ENCODE results near the gene CATSPER4. TPM values are rescaled to one million over a fixed set of nuclear protein-coding genes. Genes with fewer than 3 reads are reported as not detected.

Gene CATSPER4
- total and polyA plus RNA-seq, 2 donors (not counting 1 experiment from before 2014, with no cell fraction given): not detected

- WGBS (ENCODE audit: insufficient coverage): no CpG with 5 or more reads among the region's 3 CpGs
- ATAC-seq (ENCODE audit: low read depth): no peak
- no peak overlapping the region for H3K27ac ChIP-seq (ENCODE audit: low read length in 2 of 2)
- no peak overlapping the region for H3K4me3 Mint-ChIP-seq
- H2AFZ ChIP-seq (ENCODE audit: insufficient read depth, low read depth, low read length, poor library complexity, severe bottlenecking): no peak overlapping the region
- no peaks in the 10 kb centered on the region for H4K20me1 ChIP-seq (ENCODE audit: control insufficient read depth, insufficient read depth, low read length, poor library complexity, severe bottlenecking)
- TF ChIP-seq EZH2 (IDR thresholded peaks at IDR 0.05; ENCODE audit: borderline replicate concordance, insufficient read depth, low read depth, low read length, poor library complexity, severe bottlenecking) (no peak), CTCF (IDR thresholded peaks at IDR 0.05) (no peak)
- H3K4me3 ChIP-seq (ENCODE audit: control extremely low read depth in 1 of 5, extremely low read depth in 1 of 5, insufficient read depth in 1 of 5, low read depth in 2 of 5, low read length in 4 of 5): no peak overlapping the region
- no peak overlapping the region for H3K4me2 ChIP-seq (replicated peaks; ENCODE audit: low read depth, low read length, poor library complexity, severe bottlenecking)
- H3K27me3 Mint-ChIP-seq: peaks cover 9% of the 10 kb centered on the region
- CTCF ChIA-PET: no interaction called here
- DNase-seq: no peak
- no peaks in the 10 kb centered on the region for H3K36me3 ChIP-seq (replicated peaks in 1 of 2; ENCODE audit: control extremely low read depth in 1 of 2, control insufficient read depth in 1 of 2, extremely low read depth in 1 of 2, insufficient read depth in 2 of 2, low read length in 1 of 2)
- no peaks in the 10 kb centered on the region for H3K4me1 ChIP-seq (ENCODE audit: control insufficient read depth in 2 of 2, insufficient read depth in 2 of 2, low read length in 2 of 2)
- H3K4me1 Mint-ChIP-seq: no peaks in the 10 kb centered on the region
- POLR2A ChIA-PET: no interaction called here
- intact Hi-C loops (cut with micrococcal nuclease): no loop called here
- no peak overlapping the region for H3K27ac Mint-ChIP-seq
- H3K9ac ChIP-seq (ENCODE audit: low read length): no peak overlapping the region
- H3K9me3 Mint-ChIP-seq (ENCODE audit: insufficient read depth): no peaks in the 10 kb centered on the region
- H3K27me3 ChIP-seq (replicated peaks in 1 of 4; ENCODE audit: control extremely low read depth in 1 of 4, control insufficient read depth in 3 of 4, insufficient read depth in 4 of 4, low read length in 3 of 4): peaks cover 0 to 13% (median 4%) of the 10 kb centered on the region in 4 experiments
- H3K79me2 ChIP-seq (ENCODE audit: control insufficient read depth, insufficient read depth, low read length): no peaks in the 10 kb centered on the region
- no peaks in the 10 kb centered on the region for H3K9me3 ChIP-seq (ENCODE audit: control extremely low read depth in 1 of 3, control insufficient read depth in 2 of 3, insufficient read depth in 1 of 3, low read length in 2 of 3)
Measured at GRCh38 chr1:26195805-26196204, 5.4 kb downstream of the CATSPER4 start.

- Histone ChIP-seq H3K27me3 (replicated peaks in 1 of 4; ENCODE audit: control extremely low read depth in 1 of 4, control insufficient read depth in 3 of 4, insufficient read depth in 4 of 4, low read length in 3 of 4) (peaks cover 0 to 13% (median 4%) of the 10 kb centered on the region in 4 experiments), H3K4me2 (replicated peaks; ENCODE audit: low read depth, low read length, poor library complexity, severe bottlenecking) (no peak overlapping the region), H3K36me3 (replicated peaks in 1 of 2; ENCODE audit: control extremely low read depth in 1 of 2, control insufficient read depth in 1 of 2, extremely low read depth in 1 of 2, insufficient read depth in 2 of 2, low read length in 1 of 2) (no peaks in the 10 kb centered on the region), H2AFZ (ENCODE audit: insufficient read depth, low read depth, low read length, poor library complexity, severe bottlenecking) (no peak overlapping the region), H3K27ac (ENCODE audit: low read length in 2 of 2) (no peak overlapping the region), H3K9me3 (ENCODE audit: control extremely low read depth in 1 of 3, control insufficient read depth in 2 of 3, insufficient read depth in 1 of 3, low read length in 2 of 3) (no peaks in the 10 kb centered on the region), H4K20me1 (ENCODE audit: control insufficient read depth, insufficient read depth, low read length, poor library complexity, severe bottlenecking) (no peaks in the 10 kb centered on the region), H3K4me1 (ENCODE audit: control insufficient read depth in 2 of 2, insufficient read depth in 2 of 2, low read length in 2 of 2) (no peaks in the 10 kb centered on the region), H3K9ac (ENCODE audit: low read length) (no peak overlapping the region), H3K4me3 (ENCODE audit: control extremely low read depth in 1 of 5, extremely low read depth in 1 of 5, insufficient read depth in 1 of 5, low read depth in 2 of 5, low read length in 4 of 5) (no peak overlapping the region), H3K79me2 (ENCODE audit: control insufficient read depth, insufficient read depth, low read length) (no peaks in the 10 kb centered on the region)
- CTCF ChIA-PET: interaction anchor here (1.1 kb wide), 1 partner anchor 220 kb away, joined by 3 read pairs; no protein-coding TSS in a partner anchor
- H3K9me3 Mint-ChIP-seq (ENCODE audit: insufficient read depth): no peaks in the 10 kb centered on the region
- POLR2A ChIA-PET: no interaction called here
- intact Hi-C loops (cut with micrococcal nuclease): no loop called here
- DNase-seq (no peak), ATAC-seq (ENCODE audit: low read depth) (no peak)
- WGBS (ENCODE audit: insufficient coverage): 94% methylated on average over 2 of the region's 3 CpGs
- no peak for TF ChIP-seq EZH2 (IDR thresholded peaks at IDR 0.05; ENCODE audit: borderline replicate concordance, insufficient read depth, low read depth, low read length, poor library complexity, severe bottlenecking)
- no peak for TF ChIP-seq CTCF (IDR thresholded peaks at IDR 0.05)
- no peaks in the 10 kb centered on the region for H3K4me1 Mint-ChIP-seq
- no peak overlapping the region for H3K4me3 Mint-ChIP-seq
- H3K27me3 Mint-ChIP-seq: peaks cover 9% of the 10 kb centered on the region
- no peak overlapping the region for H3K27ac Mint-ChIP-seq
Measured at GRCh38 chr1:26197301-26197700, 6.9 kb downstream of the CATSPER4 start.

Data from B cell (primary cell).